ENCODE measurements around the gene IL4I1.

DNA sequence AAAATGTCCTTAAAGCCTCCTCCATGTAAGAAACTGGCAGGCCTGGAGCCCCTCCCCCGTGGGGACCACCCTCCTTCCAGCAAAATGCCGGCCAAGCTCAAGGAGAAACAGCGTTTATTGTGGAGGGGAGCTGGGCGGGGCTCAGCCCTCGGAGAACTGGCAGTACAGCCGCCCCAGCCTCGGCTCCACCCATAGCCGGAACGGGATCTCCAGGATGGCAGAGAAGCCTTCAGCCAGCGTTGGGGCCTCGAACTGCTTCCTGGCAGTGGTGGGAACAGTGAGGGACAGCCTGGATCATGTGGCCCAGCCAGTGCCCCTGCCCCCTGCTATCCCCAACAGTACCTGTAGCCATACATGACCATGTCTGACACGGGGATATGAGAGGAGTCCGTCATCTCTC is 35.6 kb downstream of the IL4I1 start:
- TF ChIP-seq CTCF (IDR thresholded peaks at IDR 0.05 in 4 of 5, conservative IDR thresholded peaks at IDR 0.05 in 1 of 5) (no peak), POLR2A (IDR thresholded peaks at IDR 0.05) (no peak)
